SK-N-DZ (cell line): ENCODE data around the gene OTUD3.

Experiments
- DNase-seq: peaks from one replicate; pipeline ENCODE4 v3.0.0-alpha.2; 2015; ENCODE audit warnings: low spot score

The OTUD3 gene

GRCh38 chr1:19946971-19947370 lies 64.8 kb downstream of the OTUD3 start:
- DNase-seq, result no peak

GRCh38 chr1:19949016-19949415 lies 66.8 kb downstream of the OTUD3 start:
- no peak for DNase-seq

- DNase-seq, result no peak
These were observed 71.9 kb downstream of the OTUD3 start for GRCh38 chr1:19954059-19954458.

GRCh38 chr1:19955534-19956170 lies 73.5 kb downstream of the OTUD3 start:
- no peak for DNase-seq

GRCh38 chr1:19957779-19958178 lies 75.6 kb downstream of the OTUD3 start:
- no peak for DNase-seq

- DNase-seq, result no peak
These were observed 78.4 kb downstream of the OTUD3 start for GRCh38 chr1:19960591-19960990.
